Activated CD4-positive, alpha-beta T cell treated with anti-CD3 and anti-CD28 coated beads, Interleukin-2, Interleukin-6, amounts not matched to agents 100 ng/mL and 50 ng/mL, durations not matched to agents 16 hours and 8 hours (primary cell): ENCODE data around the gene NUMB.

Source experiments
- DNase-seq: peaks from one replicate; pipeline ENCODE4 v3.0.0-alpha.2; 2020

Gene NUMB

DNA sequence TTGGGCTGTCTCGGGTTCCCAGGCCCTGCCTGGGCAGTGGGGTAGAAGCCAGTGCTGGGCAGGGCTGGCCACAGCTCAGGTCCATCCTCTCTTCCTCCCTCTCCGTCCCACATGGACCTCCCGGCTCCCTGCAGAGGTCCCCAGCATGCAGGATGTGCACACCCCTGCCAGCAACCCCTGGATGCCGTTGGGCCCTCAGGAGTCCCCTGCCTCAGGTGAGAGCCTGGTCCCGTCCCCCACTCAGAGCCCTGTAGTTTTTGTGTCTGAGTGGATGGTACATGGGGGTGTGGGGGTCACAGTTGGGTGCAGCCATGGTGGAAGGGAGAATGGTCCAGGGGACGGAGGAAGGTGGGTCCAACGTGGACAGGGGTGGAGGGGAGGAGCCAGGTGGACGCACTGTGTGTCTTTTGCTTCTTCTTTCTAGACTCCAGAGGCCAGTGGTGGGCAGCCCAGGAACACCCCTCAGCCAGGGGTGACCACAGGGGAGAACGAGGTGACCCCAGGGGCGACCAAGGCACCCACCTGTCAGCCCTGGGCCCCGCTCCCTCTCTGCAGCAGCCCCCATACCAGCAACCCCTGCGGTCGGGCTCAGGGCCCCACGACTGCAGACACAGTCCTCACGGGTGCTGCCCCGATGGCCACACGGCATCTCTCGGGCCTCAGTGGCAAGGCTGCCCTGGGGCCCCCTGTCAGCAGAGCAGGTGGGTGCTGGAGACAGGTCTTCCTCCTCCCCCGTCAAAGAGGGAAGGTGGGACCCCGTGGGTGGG lies 199.3 kb downstream of the NUMB start:
- DNase-seq: no peak

DNA sequence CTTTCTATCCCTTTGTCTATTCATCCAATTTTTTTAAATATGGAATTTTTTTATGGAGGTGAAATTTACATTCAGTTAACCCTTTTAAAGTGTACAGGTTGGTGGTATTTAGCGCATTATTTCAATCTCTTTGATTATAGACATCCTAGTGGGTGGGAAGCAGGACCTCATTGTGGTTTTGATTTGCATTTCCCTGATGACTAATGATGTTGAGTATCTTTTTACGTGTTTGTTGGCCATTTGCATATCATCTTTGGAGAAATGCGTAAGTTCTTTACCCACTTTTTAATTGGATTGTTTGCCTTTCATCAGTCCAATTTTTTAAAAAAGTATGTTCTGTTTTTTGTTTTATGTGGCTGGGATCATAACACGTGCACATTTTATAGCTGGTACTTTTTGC lies 200.3 kb downstream of the NUMB start:
- no peak for DNase-seq

DNA sequence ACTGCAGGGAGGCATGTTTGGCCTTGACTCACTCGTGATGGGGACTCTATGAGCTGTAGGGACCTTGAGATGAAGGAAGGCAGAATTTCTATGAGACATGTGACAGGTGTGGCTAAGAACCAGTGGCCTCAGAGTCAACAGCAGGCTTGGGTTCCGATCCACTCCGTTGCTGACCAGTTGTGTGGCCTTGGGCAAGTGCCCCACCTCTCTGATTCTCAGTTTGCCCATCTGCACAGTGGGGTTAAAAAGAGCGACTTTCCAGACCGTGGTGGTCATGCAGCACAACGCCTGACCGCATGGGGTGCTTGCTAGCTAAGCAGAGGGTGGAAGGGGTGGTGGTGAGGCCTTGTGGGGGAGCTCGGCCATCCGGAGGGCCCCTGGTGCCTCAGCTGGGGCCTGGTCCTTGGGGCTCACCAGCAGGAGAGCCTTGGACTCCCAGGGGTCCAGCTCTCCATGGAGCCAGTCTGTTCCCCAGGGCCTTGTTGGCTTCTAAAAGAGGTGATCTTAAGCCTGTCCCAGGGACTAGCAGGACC lies 202.6 kb downstream of the NUMB start:
- no peak for DNase-seq

DNA sequence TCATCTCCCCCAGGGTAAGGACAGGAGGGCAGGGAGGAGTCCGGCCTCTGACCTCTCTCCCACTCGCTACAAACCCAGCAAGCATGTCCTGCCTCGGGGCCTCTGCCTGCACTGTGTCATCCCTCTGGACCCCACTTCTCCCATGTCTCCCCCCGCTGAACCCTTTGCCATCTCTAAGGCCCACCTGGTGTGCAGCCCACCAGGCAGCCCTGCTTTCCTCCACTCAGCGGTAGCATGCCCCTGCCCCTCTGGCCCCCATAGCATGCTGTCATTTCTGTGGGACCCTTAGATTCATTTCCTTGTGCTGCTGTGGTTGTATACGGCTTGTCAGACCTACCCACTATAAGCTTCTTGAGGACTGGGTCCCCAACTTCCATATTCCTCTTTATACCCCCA lies 203.3 kb downstream of the NUMB start:
- no peak for DNase-seq

DNA sequence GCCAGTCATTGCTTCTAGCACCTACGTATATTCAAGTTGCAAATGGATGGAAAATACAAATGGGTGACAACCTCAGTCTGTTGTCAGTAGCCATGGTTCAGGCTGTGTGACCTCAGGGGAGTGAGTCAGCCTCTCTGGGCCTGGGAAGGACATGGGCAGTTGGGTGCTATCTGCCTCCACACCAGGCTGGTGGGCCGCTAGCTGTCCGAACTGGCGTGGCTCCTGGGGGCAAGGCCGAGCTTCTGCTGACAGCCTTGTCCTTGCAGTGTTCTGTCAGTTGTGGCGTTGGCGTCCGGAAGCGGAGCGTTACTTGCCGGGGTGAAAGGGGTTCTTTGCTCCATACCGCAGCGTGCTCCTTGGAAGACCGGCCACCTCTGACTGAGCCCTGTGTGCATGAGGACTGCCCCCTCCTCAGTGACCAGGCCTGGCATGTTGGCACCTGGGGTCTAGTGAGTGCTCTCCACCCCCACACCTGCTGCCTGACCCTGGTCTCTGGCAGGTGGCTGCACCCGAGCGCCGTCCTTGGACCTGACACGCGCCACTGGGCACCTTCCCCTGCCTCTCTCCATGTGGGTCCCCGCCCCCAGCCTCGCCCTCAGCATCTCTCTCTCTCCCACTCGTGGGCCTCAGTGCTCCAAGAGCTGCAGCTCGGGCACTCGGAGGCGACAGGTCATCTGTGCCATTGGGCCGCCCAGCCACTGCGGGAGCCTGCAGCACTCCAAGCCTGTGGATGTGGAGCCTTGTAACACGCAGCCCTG lies 203.9 kb downstream of the NUMB start:
- no peak for DNase-seq

DNA sequence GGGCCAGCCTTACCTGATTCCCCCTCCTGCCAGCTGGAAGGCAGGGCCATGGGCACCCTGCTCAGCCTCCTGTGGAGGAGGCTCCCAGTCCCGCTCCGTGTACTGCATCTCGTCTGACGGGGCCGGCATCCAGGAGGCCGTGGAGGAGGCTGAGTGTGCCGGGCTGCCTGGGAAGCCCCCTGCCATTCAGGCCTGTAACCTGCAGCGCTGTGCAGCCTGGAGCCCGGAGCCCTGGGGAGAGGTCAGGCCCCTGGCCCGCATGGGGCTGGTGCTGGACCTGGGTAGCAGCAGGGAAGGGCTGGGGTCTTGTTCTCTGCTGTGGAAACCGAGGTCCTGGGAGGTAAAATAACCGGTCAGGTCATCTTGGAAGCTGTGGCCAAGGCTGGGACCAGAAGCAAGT lies 204.6 kb downstream of the NUMB start:
- no peak for DNase-seq

DNA sequence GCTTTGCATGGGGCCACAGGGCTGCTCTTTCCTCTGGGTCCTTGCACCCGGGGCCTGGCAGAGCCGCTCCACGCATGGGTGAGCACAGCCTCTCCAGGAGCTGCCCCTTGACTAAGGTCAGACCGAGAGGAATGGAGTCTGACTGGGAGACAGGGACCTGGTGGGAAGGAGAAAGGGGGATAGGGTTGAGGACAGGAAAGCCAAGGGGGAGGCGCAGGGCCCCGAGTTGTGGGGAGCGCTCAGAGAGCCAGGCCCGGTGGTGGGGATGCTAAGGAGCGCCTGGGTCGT lies 205.1 kb downstream of the NUMB start:
- DNase-seq: no peak

DNA sequence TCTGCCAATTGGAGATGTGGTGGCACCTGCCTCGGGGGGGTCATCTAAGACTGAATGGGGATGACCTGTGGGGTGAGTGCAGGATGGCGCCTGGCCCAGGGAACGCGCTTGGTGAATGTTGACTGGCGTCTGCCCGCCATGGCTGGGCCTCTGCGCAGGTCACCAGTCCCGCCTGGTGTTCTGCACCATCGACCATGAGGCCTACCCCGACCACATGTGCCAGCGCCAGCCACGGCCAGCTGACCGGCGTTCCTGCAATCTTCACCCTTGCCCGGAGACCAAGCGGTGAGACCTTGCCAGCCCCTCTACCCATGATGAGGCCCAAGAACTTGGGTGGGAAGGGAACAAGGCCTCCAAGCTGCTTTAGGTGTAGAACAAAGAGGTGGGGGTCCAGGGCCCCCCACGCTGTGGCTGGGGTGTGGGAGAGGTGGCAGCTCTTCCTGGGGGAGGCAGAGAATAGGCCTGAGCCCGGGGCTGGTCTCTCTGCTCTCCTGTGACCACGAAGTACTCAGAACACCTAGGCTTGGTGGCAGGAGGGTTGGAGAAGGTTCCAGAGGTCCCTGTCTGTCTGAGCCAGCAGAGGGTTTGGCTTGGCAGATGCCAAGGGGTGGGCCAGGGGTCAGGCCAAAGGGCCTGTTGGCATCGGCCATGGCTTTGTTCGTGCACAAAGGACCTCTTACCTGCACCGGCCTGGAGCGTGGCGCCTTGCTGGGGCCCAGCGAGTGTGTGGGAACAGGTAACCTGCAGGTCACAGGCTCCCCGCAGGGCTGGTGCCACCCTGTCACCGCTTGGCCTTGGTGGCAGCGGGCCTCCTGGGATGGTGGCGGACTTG lies 205.6 kb downstream of the NUMB start:
- DNase-seq: no peak

DNA sequence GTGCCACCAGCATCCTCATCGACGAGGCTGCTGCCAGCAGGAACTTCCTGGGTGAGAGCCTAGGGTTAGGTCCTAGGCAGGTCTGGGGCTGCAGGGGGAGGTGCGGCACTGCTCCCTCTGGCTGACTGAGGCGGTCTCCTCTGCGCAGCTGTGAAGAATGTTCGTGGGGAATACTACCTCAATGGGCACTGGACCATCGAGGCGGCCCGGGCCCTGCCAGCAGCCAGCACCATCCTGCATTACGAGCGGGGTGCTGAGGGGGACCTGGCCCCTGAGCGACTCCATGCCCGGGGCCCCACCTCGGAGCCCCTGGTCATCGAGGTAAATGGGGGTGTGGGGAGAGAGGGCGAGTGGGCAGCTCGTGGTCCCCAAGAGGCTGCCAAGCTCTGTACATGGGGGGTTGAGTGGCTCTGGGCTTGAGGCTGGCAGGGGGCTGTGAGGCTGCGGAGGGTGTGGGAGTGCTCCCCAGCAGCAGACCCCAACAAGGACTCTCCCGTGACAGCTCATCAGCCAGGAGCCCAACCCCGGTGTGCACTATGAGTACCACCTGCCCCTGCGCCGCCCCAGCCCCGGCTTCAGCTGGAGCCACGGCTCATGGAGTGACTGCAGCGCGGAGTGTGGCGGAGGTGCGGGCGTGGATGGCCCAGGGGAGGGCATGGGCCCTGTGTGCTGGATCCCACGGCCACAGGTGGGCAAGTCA lies 206.7 kb downstream of the NUMB start:
- no peak for DNase-seq

DNA sequence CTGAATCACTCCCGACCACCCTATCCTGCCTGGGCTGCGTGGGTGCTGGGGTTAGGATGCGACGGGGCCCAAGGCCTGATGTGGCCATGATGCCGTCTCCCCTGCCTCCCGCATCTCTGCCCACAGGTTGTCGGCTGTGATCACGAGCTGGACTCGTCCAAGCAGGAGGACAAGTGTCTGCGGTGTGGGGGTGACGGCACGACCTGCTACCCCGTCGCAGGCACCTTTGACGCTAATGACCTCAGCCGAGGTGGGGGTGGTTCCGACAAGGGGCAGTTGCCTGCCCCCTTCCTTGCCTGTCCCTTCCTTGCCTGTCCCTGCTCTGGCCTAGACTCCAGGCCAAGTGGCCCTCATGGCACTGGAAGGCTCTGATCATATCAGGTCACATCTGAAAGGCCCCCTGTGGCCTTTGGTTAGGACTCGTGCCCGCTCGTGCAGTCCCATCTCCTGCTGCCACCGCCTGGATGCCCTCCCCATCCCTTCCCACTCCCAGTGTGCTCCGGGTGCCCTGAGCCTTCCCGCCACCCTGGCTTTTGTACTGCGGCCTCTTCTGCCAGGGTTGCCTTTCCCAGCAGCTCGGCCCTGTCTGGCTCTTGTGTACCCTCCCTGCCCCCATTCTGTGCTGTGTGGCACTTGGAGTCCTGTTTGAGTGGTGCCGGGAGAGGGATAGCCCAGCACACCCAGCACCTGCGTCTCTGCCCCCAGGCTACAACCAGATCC lies 207.4 kb downstream of the NUMB start:
- no peak for DNase-seq

DNA sequence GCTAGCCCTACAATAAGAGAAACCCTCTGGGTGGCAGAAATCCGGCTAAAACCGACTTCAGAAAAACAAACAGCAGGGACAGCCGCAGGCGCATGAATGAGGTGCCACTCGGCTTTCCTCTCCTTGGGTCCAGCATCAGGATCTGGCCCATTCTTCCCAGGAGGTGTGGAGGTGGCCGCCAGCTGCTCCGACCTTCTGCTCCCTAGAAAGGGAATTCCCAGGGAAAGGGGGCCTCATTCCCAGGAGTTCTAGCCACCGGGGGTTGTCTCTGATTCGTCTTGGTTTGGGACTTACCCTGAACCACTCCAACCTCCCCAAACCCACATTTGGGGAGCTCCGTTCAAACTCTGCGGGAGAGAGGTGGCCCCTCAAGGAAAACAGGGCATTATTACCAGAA lies 208.0 kb downstream of the NUMB start:
- DNase-seq: no peak

DNA sequence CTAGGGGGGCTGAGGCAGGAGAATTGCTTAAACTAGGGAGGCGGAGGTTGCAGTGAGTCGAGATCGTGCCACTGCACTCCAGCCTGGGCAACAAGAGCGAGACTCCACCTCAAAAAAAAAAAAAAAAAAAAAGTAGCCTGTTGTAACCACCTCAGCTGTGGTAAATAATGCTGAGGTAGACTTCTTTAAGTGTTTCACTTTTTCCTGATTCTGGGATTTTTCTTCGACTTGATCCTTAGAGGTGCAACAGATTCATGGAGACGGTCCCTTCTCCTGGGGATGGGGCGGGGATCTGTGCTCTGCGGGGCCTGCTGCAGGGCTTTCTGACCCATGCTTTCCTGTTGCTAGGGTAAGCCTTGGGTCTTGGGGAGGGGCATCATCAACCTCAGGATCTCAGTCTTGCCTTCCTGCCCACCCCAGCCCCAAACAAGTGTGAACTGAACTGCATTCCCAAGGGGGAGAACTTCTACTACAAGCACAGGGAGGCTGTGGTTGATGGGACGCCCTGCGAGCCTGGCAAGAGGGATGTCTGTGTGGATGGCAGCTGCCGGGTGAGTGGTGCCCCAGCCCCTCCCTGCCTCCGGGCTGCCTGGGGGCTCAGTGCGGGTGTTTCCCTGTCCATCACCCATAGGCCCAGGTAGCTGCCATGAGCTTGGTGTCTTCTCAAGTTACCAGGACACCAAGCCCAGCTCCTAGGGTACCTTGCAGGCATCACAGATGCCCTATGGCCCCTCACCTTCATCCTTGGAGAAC lies 208.6 kb downstream of the NUMB start:
- DNase-seq: no peak

DNA sequence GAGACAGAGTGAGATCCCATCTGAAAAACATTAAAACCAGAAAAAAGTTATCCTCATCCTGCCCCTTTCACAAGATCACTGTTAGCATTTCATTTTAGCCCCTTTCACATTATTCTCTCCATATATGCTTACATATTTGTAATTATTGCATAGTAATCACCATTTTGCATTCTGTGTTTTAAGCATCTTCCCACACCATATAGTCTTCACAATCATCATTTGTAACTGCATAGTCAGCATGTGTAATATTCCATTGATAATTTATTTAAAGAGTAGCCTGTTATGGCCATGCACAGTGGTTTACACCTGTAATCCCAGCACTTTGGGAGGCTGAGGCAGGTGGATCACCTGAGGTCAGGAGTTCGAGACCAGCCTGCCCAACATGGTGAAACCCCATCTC lies 209.2 kb downstream of the NUMB start:
- DNase-seq: no peak

DNA sequence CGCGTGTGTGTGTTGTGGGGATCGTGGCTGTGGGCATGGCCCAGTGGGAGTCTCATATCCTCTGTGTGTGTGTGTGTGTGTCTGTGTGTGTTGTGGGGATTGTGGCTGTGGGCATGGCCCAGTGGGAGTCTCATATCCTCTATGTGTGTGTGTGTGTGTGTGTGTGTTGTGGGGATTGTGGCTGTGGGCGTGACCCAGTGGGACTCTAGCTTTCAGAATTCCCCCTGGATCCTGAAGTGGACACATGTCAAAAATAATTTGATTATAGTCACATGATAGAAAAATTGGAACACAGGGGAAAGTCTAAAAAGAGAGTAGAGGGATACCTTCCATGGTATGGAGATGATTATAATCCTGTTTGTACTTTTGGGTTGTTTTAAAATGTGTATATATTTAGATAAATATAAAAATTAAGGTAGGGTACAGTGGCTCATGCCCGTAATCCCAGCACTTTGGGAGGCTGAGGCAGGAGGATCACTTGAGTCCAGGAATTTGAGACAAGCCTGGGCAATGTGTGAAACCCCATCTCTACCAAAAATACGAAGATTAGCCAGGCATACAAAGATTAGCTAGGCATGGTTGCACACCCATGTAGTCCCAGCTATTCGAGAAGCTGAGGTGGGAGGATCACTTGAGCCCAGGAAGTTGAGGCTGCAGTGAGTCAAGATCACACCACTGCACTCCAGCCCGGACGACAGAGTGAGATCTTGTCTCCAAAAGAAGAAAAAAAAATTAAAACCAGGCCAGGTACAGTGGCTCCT lies 210.1 kb downstream of the NUMB start:
- peak; percentile 33 for DNase-seq

DNA sequence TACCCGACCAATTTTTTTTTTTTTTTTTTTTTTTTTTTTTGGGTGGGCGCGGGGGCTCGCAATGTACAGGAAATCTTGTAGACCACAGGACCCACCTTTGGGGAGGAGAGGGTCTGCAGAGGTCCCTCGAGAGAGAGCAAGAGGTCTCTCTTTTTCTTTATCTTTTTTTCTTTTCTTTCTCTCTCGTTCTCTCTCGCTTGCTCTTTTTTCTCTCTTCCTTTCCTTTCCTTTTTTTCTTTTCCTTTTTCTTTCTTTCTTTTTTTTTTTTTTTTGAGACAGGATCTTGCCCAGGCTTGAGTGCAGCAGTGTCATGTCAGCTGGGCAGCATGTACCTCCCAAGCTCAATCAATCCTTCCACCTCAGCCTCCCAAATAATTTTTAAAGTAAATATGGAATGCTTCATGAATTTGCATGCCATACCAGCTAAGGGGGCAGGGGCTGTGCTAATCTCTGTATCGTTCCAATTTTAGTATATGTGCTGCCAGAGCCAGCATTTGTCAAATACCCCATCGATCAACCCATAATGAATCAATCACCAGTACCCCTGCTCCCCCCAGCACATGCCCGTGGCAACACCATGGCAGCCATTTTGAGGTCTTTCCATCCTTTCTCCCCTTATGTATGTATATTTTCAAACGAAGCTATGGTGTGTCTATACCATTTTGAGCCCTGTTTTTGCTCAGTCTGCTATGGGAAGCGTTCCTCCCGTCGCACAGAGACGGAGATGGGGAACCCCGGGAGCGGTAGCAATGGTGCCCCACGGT lies 211.8 kb downstream of the NUMB start:
- no peak for DNase-seq

DNA sequence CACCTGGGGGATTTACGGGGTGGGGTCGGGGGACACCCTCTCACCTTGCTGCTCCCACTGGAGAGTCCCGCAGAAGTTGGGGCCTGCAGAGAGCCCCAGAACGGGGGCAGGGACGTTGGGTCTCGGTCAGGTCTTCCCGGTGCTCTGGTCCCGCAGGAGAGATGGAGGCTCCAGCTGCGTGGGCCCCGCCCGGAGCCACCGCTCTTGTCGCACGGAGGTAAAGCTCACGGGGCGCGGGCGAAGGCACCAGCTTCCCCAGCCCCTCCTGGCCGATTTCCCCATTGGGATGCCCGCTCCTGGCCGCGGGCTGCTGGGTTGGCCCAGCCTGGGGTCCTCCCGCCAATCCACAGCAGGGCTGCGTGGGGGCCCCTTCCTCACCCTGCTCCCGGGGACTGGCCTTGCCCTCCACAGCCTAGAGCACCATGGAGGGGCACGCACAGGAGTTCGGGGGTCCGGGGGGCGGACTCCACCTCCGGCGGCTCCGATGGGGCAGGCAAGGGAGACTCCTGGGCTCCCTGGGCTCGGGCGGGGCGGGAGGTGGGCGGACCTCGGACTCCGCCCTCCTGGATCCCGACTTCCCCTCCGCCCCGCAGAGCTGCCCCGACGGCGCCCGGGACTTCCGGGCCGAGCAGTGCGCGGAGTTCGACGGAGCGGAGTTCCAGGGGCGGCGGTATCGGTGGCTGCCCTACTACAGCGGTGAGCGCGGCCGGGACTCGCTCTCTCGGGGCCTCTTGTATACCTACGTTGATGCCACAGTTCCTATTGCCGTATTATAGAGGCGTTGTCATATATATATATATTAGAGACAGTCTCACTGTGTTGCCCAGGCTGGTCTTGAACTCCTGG lies 212.6 kb downstream of the NUMB start:
- DNase-seq: peak; percentile 54

DNA sequence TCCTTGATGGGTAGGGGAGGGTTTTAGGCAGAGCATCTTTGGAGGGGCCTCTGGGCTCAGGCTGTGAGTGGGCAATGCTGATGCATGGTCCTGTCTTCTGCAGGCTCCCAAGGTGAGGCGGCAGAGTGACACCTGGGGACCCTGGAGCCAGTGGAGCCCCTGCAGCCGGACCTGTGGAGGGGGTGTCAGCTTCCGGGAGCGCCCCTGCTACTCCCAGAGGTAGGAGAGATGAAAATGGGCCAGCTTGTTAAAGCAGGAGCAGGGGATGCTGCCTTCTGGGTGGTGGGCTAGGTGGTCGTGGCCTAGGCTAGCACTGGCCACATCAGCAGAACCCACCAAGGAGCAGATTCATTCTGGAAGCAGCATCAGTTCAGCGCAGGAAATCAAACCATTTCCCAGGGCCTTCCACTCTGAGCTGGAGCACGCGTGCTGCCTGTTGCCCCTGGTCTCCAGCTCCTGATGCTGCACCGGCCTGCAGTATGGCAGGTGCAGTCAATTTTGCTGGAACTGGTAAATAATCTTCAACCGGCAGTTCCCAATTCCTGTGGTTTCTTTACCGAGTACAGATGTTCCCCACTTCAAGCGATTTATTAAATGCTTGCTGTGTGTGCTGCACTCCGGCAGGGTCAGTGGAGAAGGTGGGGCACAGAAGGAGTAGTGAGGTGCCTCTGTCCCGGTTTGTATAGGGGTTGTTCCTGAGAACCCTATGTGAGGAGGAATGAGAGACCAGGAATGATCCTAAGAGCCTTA lies 213.6 kb downstream of the NUMB start:
- no peak for DNase-seq

DNA sequence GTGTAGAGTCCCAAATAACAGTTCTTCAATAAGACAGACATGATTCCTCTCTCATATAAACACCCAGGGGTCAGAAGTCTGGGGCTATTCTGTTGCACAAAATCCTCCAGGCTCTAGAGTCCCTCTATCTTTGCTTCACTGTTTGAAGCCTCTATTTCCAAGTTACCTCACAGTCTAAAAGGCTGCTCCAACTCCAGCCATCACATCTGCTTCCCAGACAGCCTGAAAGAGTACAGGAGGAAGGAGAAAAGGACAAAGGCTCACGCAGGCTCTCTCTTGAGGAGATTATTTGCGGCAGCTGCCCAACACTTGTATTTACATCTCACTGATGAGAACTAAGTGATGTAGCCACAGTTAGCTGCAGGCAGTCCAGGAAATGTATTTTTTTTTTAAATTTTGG lies 214.6 kb downstream of the NUMB start:
- no peak for DNase-seq
